ENCODE data around the gene ADAMTS6. TPM values are rescaled to one million over a fixed set of nuclear protein-coding genes. Genes with fewer than 3 reads are reported as not detected.
"Not testable (repeated sequence)": the region's sequence is repeated elsewhere in the genome, so short reads cannot be mapped to it uniquely, and the experiment has no call there.

ADAMTS6 gene
- total RNA-seq, 3 donors from 2014 or later, result 1.4 to 6.0 (median 3.9) TPM

DNA sequence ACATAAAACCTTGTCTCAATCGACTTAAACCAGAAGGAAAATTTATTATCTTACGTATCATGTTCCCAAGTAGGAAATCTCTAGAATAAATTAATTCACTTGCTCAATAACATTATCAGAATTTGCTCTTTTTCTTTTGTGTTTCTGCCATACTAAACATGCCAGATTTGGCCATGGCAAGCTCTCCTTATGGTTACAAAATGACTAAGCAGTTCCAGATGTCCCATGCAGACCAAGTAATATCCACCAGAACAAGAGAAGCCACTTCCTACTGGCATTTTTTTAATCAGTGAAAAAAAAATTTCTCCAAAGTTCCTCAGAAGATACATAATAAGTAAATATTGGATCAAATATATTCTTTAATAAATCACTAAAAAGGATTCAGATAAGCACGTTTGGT lies 25.2 kb upstream of the ADAMTS6 start:
- no peaks in the 10 kb centered on the region for H3K27me3 ChIP-seq
- TF ChIP-seq POLR2AphosphoS5 (IDR thresholded peaks at IDR 0.05) (no peak), POLR2A (IDR thresholded peaks at IDR 0.05) (no peak)
- TF ChIP-seq, protein P1, sequence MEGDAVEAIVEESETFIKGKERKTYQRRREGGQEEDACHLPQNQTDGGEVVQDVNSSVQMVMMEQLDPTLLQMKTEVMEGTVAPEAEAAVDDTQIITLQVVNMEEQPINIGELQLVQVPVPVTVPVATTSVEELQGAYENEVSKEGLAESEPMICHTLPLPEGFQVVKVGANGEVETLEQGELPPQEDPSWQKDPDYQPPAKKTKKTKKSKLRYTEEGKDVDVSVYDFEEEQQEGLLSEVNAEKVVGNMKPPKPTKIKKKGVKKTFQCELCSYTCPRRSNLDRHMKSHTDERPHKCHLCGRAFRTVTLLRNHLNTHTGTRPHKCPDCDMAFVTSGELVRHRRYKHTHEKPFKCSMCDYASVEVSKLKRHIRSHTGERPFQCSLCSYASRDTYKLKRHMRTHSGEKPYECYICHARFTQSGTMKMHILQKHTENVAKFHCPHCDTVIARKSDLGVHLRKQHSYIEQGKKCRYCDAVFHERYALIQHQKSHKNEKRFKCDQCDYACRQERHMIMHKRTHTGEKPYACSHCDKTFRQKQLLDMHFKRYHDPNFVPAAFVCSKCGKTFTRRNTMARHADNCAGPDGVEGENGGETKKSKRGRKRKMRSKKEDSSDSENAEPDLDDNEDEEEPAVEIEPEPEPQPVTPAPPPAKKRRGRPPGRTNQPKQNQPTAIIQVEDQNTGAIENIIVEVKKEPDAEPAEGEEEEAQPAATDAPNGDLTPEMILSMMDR (IDR thresholded peaks at IDR 0.05), result no peak
- no peak overlapping the region for H3K27ac ChIP-seq
- no peaks in the 10 kb centered on the region for H3K36me3 ChIP-seq
- intact Hi-C loops (cut with DNase I; ENCODE audit: low total_unique reads), result no loop called here
- no peaks in the 10 kb centered on the region for H3K4me1 ChIP-seq
- H3K9me3 ChIP-seq, result no peaks in the 10 kb centered on the region
- H3K4me3 ChIP-seq, result no peak overlapping the region
- no peak for DNase-seq (ENCODE audit: low spot score in 2 of 2)

DNA sequence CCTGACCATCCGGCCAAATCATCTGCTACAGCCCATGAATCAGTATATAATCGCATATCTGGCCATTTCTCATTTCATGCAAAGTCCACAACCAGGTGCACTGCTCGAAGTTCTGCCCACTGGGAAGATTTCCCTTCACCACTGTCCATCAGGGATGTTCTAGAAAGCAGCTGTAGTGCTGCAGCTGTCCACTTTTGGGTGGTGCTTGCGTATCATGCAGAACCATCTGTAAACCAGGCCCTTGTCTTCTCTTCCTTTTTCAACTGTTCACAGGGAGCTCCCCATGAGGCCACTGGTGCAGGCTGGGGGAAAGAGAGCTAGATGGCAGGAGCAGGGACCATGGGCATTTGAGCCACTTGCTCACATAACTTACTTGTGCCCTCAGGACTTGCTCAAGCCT lies 7.4 kb upstream of the ADAMTS6 start:
- intact Hi-C loops (cut with DNase I; ENCODE audit: low total_unique reads), result no loop called here
- H3K4me1 ChIP-seq, result no peaks in the 10 kb centered on the region
- no peaks in the 10 kb centered on the region for H3K27me3 ChIP-seq
- H3K4me3 ChIP-seq, result no peak overlapping the region
- H3K27ac ChIP-seq, result no peak overlapping the region
- H3K9me3 ChIP-seq, result no peaks in the 10 kb centered on the region
- TF ChIP-seq, protein P1 (IDR thresholded peaks at IDR 0.05), result no peak
- no peak for TF ChIP-seq POLR2A (IDR thresholded peaks at IDR 0.05)
- TF ChIP-seq POLR2AphosphoS5 (IDR thresholded peaks at IDR 0.05), result no peak
- H3K36me3 ChIP-seq, result no peaks in the 10 kb centered on the region
- no peak for DNase-seq (ENCODE audit: low spot score in 2 of 2)

DNA sequence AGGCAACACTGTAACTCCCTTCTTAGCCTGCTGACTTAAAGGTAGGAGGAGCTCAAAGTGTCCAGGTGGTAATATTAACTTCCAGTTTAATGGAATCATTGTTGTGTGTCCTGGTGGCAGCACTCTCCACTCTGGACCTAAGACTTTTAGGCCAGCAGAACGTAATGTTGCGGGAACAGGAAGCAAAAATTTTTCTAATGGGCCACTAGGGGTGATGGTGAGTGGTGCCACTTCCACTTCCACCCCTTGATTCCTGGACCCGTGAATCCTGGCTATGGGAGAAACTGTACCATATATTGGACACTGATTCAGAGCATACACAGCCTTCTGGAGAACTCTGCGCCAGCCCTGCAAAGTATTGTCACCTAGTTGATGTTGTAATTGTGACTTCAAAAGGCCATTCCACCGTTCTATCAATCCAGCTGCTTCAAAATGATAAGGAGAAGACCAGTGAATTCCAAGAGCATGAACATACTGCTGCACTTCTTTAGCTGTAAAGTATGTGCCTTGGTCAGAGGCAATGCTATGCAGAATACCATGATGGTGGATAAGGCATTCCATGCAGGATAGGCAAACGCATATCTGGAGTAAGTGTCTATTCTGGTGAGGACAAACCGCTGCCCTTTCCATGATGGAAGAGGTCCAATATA lies 6.4 kb upstream of the ADAMTS6 start:
- H3K27ac ChIP-seq; H3K36me3 ChIP-seq; DNase-seq (ENCODE audit: low spot score in 2 of 2); H3K4me3 ChIP-seq; intact Hi-C loops (cut with DNase I; ENCODE audit: low total_unique reads); H3K4me1 ChIP-seq; H3K27me3 ChIP-seq; H3K9me3 ChIP-seq: not testable (repeated sequence)

DNA sequence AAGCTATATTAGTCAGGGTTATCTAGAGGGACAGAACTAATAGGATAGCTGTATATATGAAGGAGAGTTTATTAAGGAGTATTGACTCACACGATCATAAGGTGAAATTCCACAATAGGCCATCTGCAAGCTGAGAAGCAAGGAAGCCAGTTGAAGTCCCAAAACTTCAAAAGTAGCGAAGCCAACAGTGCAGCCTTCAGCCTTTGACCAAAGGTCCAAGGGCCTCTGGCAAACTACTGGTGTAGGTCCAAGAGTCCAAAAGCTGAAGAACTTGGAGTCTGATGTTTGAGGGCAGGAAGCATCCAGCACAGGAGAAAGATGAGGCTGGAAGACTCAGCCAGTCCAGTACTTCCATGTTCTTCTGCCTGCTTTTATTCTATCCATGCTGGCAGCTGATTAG lies 5.1 kb upstream of the ADAMTS6 start:
- intact Hi-C loops (cut with DNase I; ENCODE audit: low total_unique reads); DNase-seq (ENCODE audit: low spot score in 2 of 2); H3K27ac ChIP-seq; H3K4me3 ChIP-seq; H3K4me1 ChIP-seq; H3K36me3 ChIP-seq; H3K27me3 ChIP-seq; H3K9me3 ChIP-seq: not testable (repeated sequence)

DNA sequence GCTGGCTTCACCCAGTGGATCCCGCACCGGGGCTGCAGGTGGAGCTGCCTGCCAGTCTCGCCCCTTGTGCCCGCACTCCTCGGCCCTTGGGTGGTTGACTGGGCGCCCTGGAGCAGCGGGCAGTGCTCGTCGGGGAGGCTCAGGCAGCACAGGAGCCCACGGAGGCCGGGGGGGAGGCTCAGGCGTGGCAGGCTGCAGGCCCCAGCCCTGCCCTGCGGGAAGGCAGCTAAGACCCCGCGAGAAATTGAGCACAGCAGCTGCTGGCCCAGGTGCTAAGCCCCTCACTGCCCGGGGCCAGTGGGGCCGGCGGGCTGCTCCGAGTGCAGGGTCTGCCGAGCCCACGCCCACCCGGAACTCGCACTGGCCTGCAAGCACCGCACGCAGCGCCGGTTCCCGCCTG lies 3.7 kb upstream of the ADAMTS6 start:
- DNase-seq (ENCODE audit: low spot score in 2 of 2), result no peak
- H3K4me3 ChIP-seq, result no peak overlapping the region

DNA sequence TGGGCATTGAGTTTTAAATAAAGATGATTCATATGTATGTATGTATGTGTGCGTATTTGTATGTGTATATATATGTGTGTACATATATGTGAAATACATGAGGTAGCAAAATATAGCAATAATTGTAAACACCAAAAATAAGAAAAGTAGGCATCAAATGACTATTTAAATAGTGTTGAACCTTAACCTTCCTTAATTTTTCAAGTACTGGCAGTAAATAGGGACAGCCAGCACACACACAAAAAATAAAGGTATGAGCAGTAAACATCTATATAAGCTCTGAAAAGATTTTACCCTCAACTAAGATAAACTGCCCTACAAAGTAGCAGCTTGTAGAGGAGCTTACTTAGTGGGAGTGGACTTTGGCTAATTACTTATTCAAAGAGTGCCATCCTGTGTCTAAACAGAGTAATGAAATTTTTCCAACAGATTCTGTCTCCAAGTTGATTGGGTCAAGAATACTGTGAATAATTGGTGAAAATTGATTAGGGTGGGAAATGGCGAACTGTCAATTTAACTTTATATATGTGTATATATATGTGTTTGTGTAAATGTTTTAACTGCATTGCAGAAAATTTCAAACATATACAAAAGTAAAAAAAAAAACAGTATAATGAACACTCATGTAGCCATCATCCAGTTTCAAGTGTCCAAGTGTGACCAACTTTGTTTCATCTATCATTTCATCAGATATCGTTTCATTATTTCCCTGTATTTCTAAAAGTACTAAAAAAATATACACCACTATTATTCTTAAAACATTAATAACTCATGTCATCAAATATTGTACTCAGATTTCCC lies 2.0 kb upstream of the ADAMTS6 start:
- no peak for TF ChIP-seq POLR2A (IDR thresholded peaks at IDR 0.05)
- TF ChIP-seq POLR2AphosphoS5 (IDR thresholded peaks at IDR 0.05), result no peak
- TF ChIP-seq, protein P1 (IDR thresholded peaks at IDR 0.05), result peak in 2 of 3 donors; percentile 51 to 61
- Histone ChIP-seq H3K36me3 (no peaks in the 10 kb centered on the region), H3K4me3 (peak overlapping the region; percentile 52 to 70 (median 54)), H3K4me1 (no peaks in the 10 kb centered on the region), H3K27ac (peak overlapping the region; percentile 82 to 87), H3K9me3 (no peaks in the 10 kb centered on the region), H3K27me3 (no peaks in the 10 kb centered on the region)
- intact Hi-C loops (cut with DNase I; ENCODE audit: low total_unique reads), result no loop called here
- no peak for DNase-seq (ENCODE audit: low spot score in 2 of 2)

More for the DNA sequence above, 3.7 kb upstream of the ADAMTS6 start:
- H3K9me3 ChIP-seq, result no peaks in the 10 kb centered on the region
- TF ChIP-seq POLR2AphosphoS5 (IDR thresholded peaks at IDR 0.05) (no peak), POLR2A (IDR thresholded peaks at IDR 0.05) (no peak)
- TF ChIP-seq, protein P1 (IDR thresholded peaks at IDR 0.05), result no peak
- intact Hi-C loops (cut with DNase I; ENCODE audit: low total_unique reads), result no loop called here
- no peaks in the 10 kb centered on the region for H3K27me3 ChIP-seq
- no peaks in the 10 kb centered on the region for H3K36me3 ChIP-seq
- no peaks in the 10 kb centered on the region for H3K4me1 ChIP-seq
- no peak overlapping the region for H3K27ac ChIP-seq
